Endothelial cell of umbilical vein (primary cell): ENCODE results near the gene SYT17. TPM values are rescaled to one million over a fixed set of nuclear protein-coding genes. Genes with fewer than 3 reads are reported as not detected.

Experiments used
- BruUV-seq: library from RNA; stranded (reverse); fragments of 400-500 nt; replicated peaks from 2 replicates; lab custom pipeline; 2021; lab: Mats Ljungman, UMichigan
- CTCF ChIA-PET: fragments of 300-600, 350-600 bp; sonication (Branson Sonifier 250); formaldehyde crosslinking; loops from one replicate; lab custom pipeline; 2021; ENCODE audit warnings: antibody characterized with exemption, inconsistent platforms; lab: Charles Lee
- POLR2A ChIA-PET: fragments of 300-600, 350-600 bp; sonication (Branson Sonifier 250); formaldehyde crosslinking; loops from one replicate; lab custom pipeline; 2021; ENCODE audit warnings: antibody characterized with exemption, inconsistent platforms; lab: Charles Lee
- DNase-seq: peaks from one replicate; pipeline ENCODE4 v3.0.0-alpha.2; 2011; ENCODE audit warnings: low read depth, low spot score
- FAIRE-seq: peaks from 2 replicates; lab custom pipeline; 2011; peaks lifted over from hg19 to GRCh38; lab: Jason Lieb, UNC
- H2AFZ ChIP-seq: 2 replicates; pipeline ENCODE4 v1.6.0; 2012; ENCODE audit warnings: low read depth, low read length, control low read depth, inconsistent platforms
- H3K27ac ChIP-seq: 2 replicates; pipeline ENCODE4 v1.5.1; 2011; ENCODE audit warnings: low read depth, mild to moderate bottlenecking, control low read depth, low read length, moderate library complexity; ENCODE audit not compliant: insufficient read depth
- H3K27me3 ChIP-seq, 2 experiments: 2 replicates each; pipeline versions ENCODE4 v1.6.0 to v1.6.1; 2011; ENCODE audit warnings: low read length in 2 of 2, mixed read lengths in 1 of 2; ENCODE audit not compliant: control insufficient read depth in 2 of 2, insufficient read depth in 2 of 2
- H3K36me3 ChIP-seq, 2 experiments: 2 replicates in 1 of 2; 3 replicates in 1 of 2; pipeline ENCODE4 v1.5.1; 2011; ENCODE audit warnings: low read length in 2 of 2, mild to moderate bottlenecking in 1 of 2, moderate library complexity in 1 of 2; ENCODE audit not compliant: control insufficient read depth in 2 of 2, insufficient read depth in 2 of 2; ENCODE audit errors: extremely low read depth in 1 of 2
- H3K4me1 ChIP-seq: 3 replicates; pipeline ENCODE4 v1.5.1; 2011; ENCODE audit warnings: mild to moderate bottlenecking, low read length; ENCODE audit not compliant: control insufficient read depth, insufficient read depth; ENCODE audit errors: extremely low read depth
- H3K4me2 ChIP-seq: 2 replicates; pipeline ENCODE4 v1.6.1; 2011; ENCODE audit warnings: low read length, control low read depth, mixed read lengths; ENCODE audit not compliant: insufficient read depth
- H3K4me3 ChIP-seq, 3 experiments: fragments of 200-600 bp in 1 of 3; sonication (generic), shearing (Covaris generic) in 1 of 3; replicated peaks in 1 of 3; 2 replicates each; pipeline ENCODE4 v1.5.1; 2011 to 2016; ENCODE audit warnings: control low read depth in 3 of 3, low read length in 3 of 3, mild to moderate bottlenecking in 2 of 3, inconsistent platforms in 1 of 3, low read depth in 1 of 3, moderate library complexity in 1 of 3; ENCODE audit not compliant: insufficient read depth in 1 of 3
- H3K79me2 ChIP-seq: 2 replicates; pipeline ENCODE4 v1.6.0; 2012; ENCODE audit warnings: low read length, inconsistent platforms; ENCODE audit not compliant: control insufficient read depth, insufficient read depth
- H3K9ac ChIP-seq: replicated peaks from 2 replicates; pipeline ENCODE3; 2011; ENCODE audit warnings: low read length, control low read depth; ENCODE audit not compliant: insufficient read depth; ENCODE audit errors: extremely low read depth
- H3K9me1 ChIP-seq: replicated peaks from 3 replicates; pipeline ENCODE4 v1.6.0; 2011; ENCODE audit warnings: mild to moderate bottlenecking, low read length; ENCODE audit not compliant: control insufficient read depth, insufficient read depth; ENCODE audit errors: extremely low read depth
- H3K9me3 ChIP-seq: replicated peaks from 2 replicates; pipeline ENCODE4 v1.5.1; 2012; ENCODE audit warnings: low read length, inconsistent platforms; ENCODE audit not compliant: control insufficient read depth, insufficient read depth
- H4K20me1 ChIP-seq: replicated peaks from 2 replicates; pipeline ENCODE3; 2011; ENCODE audit warnings: mild to moderate bottlenecking, low read length; ENCODE audit not compliant: control insufficient read depth, insufficient read depth; ENCODE audit errors: extremely low read depth
- EZH2 ChIP-seq: IDR thresholded peaks from 2 replicates; pipeline ENCODE4 v1.6.1; 2012; ENCODE audit warnings: borderline replicate concordance, low read depth, mild to moderate bottlenecking, moderate library complexity, low read length, inconsistent platforms; ENCODE audit not compliant: severe bottlenecking
- FOS ChIP-seq: IDR thresholded peaks from 2 replicates; pipeline ENCODE4 v1.6.1; 2011; ENCODE audit warnings: mild to moderate bottlenecking, low read length, moderate library complexity, borderline replicate concordance; ENCODE audit not compliant: insufficient read depth
- GATA2 ChIP-seq: IDR thresholded peaks from 2 replicates; pipeline ENCODE4 v1.7.0; 2011; ENCODE audit warnings: low read depth, mild to moderate bottlenecking, moderate library complexity, mixed read lengths, low read length; ENCODE audit not compliant: insufficient read length, insufficient read depth
- JUN ChIP-seq: IDR thresholded peaks from 2 replicates; pipeline ENCODE4 v1.6.1; 2011; ENCODE audit warnings: borderline replicate concordance, low read depth; ENCODE audit not compliant: insufficient read length, insufficient read depth
- MYC ChIP-seq: IDR thresholded peaks from one replicate; pipeline ENCODE4 v1.6.1; 2011; ENCODE audit warnings: mild to moderate bottlenecking, low read depth, low read length
- POLR2A ChIP-seq: IDR thresholded peaks from 2 replicates; pipeline ENCODE4 v1.6.1; 2012; ENCODE audit warnings: low read depth, mild to moderate bottlenecking, control low read depth, low read length
- POLR2AphosphoS5 ChIP-seq: IDR thresholded peaks from 2 replicates; pipeline ENCODE4 v1.6.1; 2012; ENCODE audit warnings: low read depth, mild to moderate bottlenecking, control low read depth, low read length, moderate library complexity; ENCODE audit not compliant: insufficient read depth
- dilution Hi-C: fragments of 300-500 bp; cut with MboI; formaldehyde crosslinking; loops from one replicate; pipeline ENCODE4 v1.15.0; 2019; ENCODE audit warnings: low sequenced_read_pairs; ENCODE audit not compliant: extremely low pct_ligation_motif_present
- intact Hi-C: fragments of 100-400 bp; cut with micrococcal nuclease; formaldehyde crosslinking; loops from one replicate; pipeline ENCODE4 v1.10.0; 2022
- polyA plus RNA-seq, 4 experiments: library from polyadenylated mRNA; depleted of rRNA in 3 of 4; stranded (reverse) in 3 of 4; unstranded in 1 of 4; fragments of >200 nt; gene quantifications; 2 replicates each; pipeline versions ENCODE4 v1.2.1 to v1.2.3, GENCODE V29; 2011 to 2012; ENCODE audit warnings: missing spikeins in 1 of 4
- total RNA-seq: library from RNA; stranded (reverse); gene quantifications from 2 replicates; pipeline ENCODE4 v1.2.3, GENCODE V29; 2021
- TF ChIP-seq, protein P1 (sequence below), 2 donors: IDR thresholded peaks; 1 replicate in 1 of 2; 2 replicates in 1 of 2; pipeline ENCODE4 v1.5.1; 2011; ENCODE audit warnings: low read length in 2 of 2, mild to moderate bottlenecking in 2 of 2, moderate library complexity in 2 of 2, control low read depth in 1 of 2, inconsistent platforms in 1 of 2, low read depth in 1 of 2; ENCODE audit not compliant: insufficient read depth in 1 of 2; ENCODE audit errors: extremely low read depth in 1 of 2
- TF ChIP-seq, protein P2 (sequence below): IDR thresholded peaks from 2 replicates; pipeline ENCODE4 v1.6.1; 2011; ENCODE audit not compliant: insufficient read depth, insufficient read length

The SYT17 gene
- total and polyA plus RNA-seq, 2 donors (not counting 3 experiments of a cell fraction or from before 2014, with no cell fraction given), result 1.9 to 4.2 TPM

DNA sequence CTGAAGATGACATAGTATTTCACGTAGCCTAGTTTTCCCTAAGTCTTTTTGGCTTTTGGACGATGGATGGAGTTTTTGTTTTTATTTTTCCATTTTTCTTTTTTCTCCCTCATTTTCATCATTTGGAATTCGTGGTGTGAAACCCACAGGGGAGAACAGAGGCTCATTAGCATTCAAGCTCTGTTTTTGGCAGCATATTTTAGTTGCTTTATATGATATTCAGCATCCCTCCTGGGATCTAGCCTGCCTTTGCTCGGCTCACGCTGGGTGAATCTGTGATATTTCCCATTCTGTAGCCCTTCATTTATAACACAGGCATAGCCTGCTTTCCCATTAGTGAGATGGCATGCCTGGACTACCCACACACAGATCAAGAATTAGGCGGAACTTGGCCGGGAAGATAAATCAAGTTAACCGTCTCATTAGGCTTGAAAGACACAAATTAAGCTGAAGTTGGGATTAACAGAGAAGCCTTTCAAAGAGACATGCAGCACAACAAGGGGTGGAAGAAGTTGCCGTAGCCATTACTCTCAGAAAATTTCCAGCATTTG lies 97.4 kb downstream of the SYT17 start:
- DNase-seq (no peak), FAIRE-seq (no peak)
- dilution Hi-C loops (no loop called here), intact Hi-C loops (no loop called here)
- TF ChIP-seq FOS (no peak), POLR2AphosphoS5 (no peak), POLR2A (no peak), EZH2 (no peak), JUN (no peak), MYC (no peak), GATA2 (no peak)
- TF ChIP-seq, protein P1, sequence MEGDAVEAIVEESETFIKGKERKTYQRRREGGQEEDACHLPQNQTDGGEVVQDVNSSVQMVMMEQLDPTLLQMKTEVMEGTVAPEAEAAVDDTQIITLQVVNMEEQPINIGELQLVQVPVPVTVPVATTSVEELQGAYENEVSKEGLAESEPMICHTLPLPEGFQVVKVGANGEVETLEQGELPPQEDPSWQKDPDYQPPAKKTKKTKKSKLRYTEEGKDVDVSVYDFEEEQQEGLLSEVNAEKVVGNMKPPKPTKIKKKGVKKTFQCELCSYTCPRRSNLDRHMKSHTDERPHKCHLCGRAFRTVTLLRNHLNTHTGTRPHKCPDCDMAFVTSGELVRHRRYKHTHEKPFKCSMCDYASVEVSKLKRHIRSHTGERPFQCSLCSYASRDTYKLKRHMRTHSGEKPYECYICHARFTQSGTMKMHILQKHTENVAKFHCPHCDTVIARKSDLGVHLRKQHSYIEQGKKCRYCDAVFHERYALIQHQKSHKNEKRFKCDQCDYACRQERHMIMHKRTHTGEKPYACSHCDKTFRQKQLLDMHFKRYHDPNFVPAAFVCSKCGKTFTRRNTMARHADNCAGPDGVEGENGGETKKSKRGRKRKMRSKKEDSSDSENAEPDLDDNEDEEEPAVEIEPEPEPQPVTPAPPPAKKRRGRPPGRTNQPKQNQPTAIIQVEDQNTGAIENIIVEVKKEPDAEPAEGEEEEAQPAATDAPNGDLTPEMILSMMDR (IDR thresholded peaks at IDR 0.05; ENCODE audit: extremely low read depth in 1 of 2, insufficient read depth in 1 of 2, low read depth in 1 of 2, low read length in 2 of 2), result no peak
- TF ChIP-seq, protein P2, sequence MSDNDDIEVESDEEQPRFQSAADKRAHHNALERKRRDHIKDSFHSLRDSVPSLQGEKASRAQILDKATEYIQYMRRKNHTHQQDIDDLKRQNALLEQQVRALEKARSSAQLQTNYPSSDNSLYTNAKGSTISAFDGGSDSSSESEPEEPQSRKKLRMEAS, result no peak
- Histone ChIP-seq H3K27ac (no peak overlapping the region), H3K9me1 (no peaks in the 10 kb centered on the region), H3K36me3 (no peaks in the 10 kb centered on the region), H3K79me2 (no peaks in the 10 kb centered on the region), H3K4me2 (no peak overlapping the region), H2AFZ (no peak overlapping the region), H3K4me3 (no peak overlapping the region), H3K4me1 (no peaks in the 10 kb centered on the region), H3K9ac (no peak overlapping the region), H3K27me3 (no peaks in the 10 kb centered on the region), H3K9me3 (no peaks in the 10 kb centered on the region), H4K20me1 (no peaks in the 10 kb centered on the region)
- CTCF ChIA-PET, result no interaction called here
- no TSS peak for BruUV-seq
- POLR2A ChIA-PET, result no interaction called here
